ENCODE results near the gene BMPR1A.

DNA sequence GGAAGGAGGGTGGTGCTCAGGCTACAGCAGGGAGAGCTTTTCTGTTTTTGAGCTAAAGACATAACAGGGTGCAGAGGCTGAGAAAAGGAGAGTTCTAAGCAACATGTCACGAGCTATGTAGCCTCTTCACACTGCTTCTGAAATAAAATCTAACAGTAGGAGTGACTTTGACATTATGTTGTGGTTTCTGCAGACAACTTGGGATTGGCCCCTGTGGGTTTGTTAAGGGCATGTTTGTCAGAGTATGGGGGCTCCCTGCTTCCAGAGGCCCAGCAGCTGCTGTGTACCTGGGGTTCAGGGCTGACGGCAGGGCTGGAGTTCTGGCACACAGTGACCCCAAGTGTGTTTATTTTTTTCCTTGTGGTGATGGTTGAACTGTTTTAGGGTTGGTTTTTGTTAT, 176.3 kb downstream of the BMPR1A start:
- TF ChIP-seq FOXA2 (IDR thresholded peaks at IDR 0.05): no peak
- TF ChIP-seq, protein P1, sequence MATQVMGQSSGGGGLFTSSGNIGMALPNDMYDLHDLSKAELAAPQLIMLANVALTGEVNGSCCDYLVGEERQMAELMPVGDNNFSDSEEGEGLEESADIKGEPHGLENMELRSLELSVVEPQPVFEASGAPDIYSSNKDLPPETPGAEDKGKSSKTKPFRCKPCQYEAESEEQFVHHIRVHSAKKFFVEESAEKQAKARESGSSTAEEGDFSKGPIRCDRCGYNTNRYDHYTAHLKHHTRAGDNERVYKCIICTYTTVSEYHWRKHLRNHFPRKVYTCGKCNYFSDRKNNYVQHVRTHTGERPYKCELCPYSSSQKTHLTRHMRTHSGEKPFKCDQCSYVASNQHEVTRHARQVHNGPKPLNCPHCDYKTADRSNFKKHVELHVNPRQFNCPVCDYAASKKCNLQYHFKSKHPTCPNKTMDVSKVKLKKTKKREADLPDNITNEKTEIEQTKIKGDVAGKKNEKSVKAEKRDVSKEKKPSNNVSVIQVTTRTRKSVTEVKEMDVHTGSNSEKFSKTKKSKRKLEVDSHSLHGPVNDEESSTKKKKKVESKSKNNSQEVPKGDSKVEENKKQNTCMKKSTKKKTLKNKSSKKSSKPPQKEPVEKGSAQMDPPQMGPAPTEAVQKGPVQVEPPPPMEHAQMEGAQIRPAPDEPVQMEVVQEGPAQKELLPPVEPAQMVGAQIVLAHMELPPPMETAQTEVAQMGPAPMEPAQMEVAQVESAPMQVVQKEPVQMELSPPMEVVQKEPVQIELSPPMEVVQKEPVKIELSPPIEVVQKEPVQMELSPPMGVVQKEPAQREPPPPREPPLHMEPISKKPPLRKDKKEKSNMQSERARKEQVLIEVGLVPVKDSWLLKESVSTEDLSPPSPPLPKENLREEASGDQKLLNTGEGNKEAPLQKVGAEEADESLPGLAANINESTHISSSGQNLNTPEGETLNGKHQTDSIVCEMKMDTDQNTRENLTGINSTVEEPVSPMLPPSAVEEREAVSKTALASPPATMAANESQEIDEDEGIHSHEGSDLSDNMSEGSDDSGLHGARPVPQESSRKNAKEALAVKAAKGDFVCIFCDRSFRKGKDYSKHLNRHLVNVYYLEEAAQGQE (IDR thresholded peaks at IDR 0.05): no peak
- TF ChIP-seq YY1 (IDR thresholded peaks at IDR 0.05): no peak
- no peak for TF ChIP-seq EGR1 (IDR thresholded peaks at IDR 0.05; ENCODE audit: low read depth in 2 of 2)
- TF ChIP-seq, protein P2, sequence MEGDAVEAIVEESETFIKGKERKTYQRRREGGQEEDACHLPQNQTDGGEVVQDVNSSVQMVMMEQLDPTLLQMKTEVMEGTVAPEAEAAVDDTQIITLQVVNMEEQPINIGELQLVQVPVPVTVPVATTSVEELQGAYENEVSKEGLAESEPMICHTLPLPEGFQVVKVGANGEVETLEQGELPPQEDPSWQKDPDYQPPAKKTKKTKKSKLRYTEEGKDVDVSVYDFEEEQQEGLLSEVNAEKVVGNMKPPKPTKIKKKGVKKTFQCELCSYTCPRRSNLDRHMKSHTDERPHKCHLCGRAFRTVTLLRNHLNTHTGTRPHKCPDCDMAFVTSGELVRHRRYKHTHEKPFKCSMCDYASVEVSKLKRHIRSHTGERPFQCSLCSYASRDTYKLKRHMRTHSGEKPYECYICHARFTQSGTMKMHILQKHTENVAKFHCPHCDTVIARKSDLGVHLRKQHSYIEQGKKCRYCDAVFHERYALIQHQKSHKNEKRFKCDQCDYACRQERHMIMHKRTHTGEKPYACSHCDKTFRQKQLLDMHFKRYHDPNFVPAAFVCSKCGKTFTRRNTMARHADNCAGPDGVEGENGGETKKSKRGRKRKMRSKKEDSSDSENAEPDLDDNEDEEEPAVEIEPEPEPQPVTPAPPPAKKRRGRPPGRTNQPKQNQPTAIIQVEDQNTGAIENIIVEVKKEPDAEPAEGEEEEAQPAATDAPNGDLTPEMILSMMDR (IDR thresholded peaks at IDR 0.05; ENCODE audit: low read depth, low read length, missing input control): no peak
- TF ChIP-seq MAX (IDR thresholded peaks at IDR 0.05): no peak
- no peak for TF ChIP-seq GABPA (IDR thresholded peaks at IDR 0.05 in 1 of 2, conservative IDR thresholded peaks at IDR 0.05 in 1 of 2)
- TF ChIP-seq SP1 (IDR thresholded peaks at IDR 0.05): no peak
- no peak for TF ChIP-seq NR2F2 (IDR thresholded peaks at IDR 0.05)
- no peak for TF ChIP-seq TAF1 (conservative IDR thresholded peaks at IDR 0.05)
